NOMO-1 treated with DMSO at 0.1 percent for 48 hours (cell line): Measurements from ENCODE around the gene C2orf69.
A peak's percentile ranks its signal among the peaks of the same experiment; 100 is the strongest.
"Not testable (repeated sequence)": the region's sequence is repeated elsewhere in the genome, so short reads cannot be mapped to it uniquely, and the experiment has no call there.

Experiments used
- DNase-seq: peaks from one replicate; lab custom pipeline; 2025; ENCODE audit not compliant: unreplicated experiment; lab: John Stamatoyannopoulos, UW

C2orf69 gene

DNA sequence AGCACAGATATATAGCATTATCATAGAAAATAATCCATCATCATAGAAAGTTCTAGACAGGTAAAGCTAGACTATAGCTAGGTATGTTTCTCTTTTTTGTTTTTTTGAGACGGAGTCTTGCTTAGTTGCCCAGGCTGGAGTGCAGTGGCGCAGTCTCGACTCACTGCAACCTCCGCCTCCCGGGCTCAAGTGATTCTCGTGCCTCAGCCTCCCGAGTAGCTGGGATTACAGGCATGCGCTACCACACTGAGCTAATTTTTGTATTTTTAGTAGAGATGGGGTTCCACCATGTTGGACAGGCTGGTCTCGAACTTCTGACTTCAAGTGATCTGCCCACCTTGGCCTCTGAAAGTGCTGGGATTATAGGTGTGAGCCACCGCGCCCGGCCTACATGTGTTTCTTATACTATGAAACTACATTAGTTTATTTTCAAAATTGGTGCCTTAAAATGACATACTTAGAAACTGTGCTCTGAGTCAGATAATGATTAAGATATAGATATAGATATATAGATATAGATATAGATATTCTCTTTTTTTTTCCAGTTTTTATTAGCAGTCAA lies 1.5 kb downstream of the C2orf69 start:
- DNase-seq, result not testable (repeated sequence)

DNA sequence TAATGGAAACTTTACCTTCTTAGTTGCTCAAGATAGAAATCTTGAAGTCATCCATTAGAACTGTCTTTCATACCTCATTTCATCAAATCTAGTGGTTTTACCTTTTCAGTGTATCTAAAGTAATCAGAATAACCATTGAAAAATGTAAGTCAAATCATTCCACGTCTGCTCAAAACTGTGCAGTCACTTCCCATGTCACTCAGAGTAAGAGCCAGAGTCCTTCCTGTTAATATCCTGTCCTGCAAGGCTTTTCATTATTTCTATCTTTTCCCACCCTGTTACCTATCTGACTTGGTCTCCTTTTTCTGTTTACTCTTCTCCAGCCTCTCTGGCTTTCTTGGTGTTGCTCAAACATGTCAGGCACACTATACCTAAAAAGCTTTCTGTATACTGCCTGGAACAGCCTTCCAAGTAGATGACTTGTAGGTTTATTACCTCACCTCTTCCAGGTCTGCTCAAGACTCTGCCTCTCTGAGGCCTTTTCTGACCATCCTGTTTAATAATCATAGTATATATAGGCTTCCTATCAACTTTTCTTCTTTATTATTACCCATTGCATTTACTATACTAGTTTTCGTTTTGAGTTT lies 3.4 kb downstream of the C2orf69 start:
- DNase-seq, result no peak

DNA sequence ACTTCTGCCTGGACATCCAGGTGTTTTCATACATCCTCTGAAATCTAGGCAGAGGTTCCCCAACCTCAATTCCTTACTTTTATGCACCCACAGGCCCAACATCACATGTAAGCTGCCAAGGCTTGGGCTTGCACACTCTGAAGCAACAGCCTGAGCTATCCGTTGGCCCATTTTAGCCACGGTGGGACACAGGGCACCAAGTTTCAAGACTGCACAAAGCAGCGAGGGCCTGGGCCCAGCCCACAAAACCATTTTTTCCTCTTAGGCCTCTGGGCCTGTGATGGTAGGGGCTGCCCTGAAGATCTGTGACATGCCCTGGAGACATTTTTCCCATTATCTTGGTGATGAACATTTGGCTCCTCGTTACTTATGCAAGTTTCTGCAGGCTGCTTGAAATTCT lies 5.9 kb downstream of the C2orf69 start:
- DNase-seq, result no peak

DNA sequence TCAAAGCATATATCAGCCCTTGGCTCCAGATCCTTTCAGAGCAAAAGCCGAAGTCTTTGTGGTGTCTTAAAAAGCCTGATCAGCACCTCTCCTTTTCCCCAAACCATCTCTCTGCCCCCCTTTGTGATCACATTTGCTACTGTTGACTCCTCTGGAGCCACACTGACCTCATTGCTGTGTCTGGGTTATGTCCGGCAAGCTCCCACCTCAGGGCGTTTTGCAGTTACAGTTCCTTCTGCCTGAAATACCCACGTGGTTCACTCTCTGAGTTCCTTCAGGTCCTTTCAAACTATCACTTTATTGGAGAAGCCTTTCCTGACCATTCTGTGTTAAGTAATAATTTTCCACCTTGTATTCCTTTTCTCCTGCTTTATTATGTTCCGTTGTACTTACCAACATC lies 11.8 kb downstream of the C2orf69 start:
- DNase-seq, result peak; percentile 37

DNA sequence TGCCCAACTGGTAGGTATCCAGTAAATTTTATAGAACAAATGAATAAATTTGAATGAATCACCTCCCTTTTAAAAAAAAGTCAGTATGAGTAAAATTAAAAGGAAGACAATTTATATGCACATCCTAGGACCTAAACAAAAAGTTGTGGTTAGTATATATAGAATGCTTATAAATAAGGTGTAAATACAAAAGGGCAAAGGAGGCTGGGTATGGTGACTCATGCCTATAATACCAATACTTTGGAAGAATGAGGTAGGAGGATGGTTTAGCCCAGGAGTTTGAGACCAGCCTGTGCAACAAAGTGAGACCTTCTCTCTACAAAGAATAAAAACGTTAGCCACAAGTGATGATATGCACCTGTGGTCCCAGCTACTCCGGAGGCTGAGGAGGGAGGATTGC lies 12.8 kb downstream of the C2orf69 start:
- no peak for DNase-seq

DNA sequence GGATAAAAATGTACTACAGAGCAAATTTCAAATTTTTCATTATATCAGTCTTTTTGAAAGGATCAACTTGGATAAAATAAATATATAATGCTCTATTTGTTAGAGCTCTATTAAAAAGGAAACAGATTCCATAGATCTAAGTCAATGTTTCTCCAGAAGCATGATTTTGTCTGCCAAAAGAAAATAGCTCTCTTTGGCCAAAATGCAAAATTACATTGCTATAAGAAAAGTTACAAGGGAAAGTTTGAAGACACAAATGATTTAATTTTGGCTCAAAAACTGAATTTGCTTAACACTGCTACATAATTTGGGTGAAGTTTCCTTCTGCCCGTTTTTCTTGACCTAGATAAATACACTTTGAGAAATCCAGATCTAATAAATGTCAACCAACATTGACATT lies 15.7 kb downstream of the C2orf69 start:
- DNase-seq, result no peak

DNA sequence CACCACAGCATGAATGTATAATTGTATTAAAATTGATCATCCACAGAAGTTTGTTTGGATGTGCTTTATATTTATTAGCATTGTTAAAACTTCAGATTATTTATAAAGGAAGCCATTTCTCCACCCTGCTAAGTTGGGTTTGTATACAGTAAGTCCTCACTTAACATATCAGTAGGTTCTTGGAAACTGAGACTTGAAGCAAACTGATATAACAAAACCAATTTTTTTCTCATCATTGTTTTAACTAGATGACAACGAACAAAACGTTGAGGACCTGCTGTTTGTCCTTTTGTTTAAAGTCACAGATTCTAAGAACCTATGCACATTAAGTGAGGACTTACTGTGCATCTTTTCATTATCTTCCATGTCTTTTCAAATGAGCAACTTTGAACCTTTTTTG lies 17.1 kb downstream of the C2orf69 start:
- no peak for DNase-seq

DNA sequence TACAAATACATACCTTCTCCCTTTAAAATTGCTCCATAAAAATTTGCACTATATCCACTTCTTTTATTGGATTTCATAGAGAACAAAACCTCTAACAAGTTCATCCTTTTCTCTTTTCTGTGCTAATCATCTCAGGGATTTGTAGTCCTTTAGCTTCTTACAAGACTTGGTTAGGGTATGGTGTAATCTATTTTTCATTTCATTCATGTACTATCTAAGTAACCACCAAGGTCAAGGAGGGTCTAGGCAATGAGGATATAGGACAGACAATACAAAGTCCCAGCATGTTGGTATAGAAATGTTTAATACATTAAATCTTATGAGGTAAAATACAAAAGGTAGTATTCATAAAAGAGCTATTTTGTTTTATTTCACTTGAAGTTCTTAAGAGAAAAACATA lies 17.5 kb downstream of the C2orf69 start:
- no peak for DNase-seq

DNA sequence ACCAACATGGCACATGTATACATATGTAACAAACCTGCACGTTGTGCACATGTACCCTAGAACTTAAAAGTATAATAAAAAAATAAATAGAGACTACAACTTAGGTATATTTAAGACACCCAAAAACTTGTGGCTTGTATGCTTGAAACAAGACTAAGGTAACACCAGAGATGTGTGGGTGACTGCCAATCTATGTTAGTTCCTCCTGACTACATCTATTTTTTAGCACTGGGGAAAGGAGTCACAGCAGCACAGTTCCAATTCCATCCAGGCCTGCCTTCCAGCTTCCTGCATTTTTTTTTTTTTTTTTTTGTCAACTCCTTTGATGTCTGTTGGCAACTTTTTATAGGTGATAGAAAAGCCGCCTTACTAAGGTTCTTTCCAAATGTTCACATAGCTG lies 18.2 kb downstream of the C2orf69 start:
- DNase-seq, result no peak

DNA sequence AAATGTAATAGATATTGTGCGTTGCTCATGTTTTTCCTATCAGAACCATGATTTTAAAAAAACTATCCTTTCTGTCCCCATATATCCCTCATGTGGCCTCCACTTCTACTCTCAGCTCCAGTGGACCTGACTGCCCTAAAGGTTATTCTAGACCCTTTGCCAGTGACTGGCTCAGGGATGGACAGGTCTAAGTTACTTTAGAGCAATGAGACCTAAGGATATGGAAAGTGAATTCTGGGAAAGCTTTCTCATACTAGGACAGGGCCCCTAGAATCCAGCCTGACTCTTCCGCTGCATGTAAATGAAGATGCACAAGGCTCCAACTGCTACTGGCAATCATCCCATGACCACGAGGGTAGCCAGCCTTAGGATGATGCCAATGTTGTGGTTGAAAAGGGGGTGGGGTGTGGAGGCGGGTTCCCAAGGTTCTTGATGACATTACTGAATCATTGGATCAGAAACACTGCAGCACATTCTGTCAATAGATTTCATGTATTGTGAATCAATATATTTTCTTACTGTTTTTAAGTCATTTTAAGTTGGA lies 21.3 kb downstream of the C2orf69 start:
- no peak for DNase-seq

DNA sequence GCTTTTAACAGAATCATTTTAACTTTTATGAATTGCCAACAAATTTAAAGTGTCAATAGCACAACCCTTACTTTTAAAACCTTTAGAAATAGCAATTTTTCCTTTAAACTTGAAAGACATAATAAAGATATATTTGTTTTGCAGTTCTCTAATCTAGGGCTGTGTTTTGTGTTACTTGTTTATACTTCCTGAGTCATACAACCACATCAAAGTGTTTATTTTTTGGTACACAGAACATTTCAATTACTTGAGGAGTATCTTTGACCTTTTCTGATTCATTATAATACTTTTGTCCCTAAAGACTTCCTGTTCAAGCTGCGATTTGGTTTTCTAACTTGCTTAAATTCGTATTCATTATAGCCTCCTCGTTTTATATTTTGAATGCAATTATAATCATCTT lies 22.4 kb downstream of the C2orf69 start:
- no peak for DNase-seq

DNA sequence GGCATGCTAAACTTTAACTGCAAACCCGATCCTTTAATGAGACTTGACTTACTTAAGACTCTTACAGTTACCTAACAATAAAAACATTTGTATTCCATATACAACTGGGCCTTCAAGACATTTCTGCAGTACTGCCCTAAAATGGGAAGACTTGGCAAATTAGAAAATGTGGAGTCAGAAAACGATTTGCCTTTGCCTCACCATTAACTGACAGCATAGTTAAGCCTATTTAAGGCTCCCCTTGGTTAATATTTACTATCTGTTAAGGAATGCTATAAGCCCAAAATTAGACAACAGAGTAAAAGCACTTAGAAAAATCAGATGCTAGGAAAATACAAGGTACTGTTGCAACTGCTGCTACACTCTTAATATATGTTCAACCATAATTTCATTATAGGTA lies 25.5 kb downstream of the C2orf69 start:
- DNase-seq, result no peak

DNA sequence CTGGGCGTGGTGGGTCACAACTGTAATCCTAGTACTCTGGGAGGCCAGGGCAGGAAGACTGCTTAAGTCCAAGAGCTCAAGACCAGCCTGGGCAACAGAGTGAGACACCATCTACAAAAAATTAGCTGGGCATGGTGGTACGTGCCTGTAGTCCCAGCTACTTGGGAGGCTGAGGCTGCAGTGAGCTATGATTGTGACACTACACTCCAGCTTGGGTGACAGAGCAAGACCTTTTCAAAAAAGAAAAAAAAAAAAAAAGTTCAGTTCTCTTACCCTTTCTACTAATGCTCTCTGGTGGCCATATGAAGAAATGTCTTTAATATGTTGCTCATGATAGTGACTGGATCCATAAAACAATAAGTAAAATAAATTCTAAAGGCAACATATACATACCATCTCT lies 29.3 kb downstream of the C2orf69 start:
- peak; percentile 72 for DNase-seq

DNA sequence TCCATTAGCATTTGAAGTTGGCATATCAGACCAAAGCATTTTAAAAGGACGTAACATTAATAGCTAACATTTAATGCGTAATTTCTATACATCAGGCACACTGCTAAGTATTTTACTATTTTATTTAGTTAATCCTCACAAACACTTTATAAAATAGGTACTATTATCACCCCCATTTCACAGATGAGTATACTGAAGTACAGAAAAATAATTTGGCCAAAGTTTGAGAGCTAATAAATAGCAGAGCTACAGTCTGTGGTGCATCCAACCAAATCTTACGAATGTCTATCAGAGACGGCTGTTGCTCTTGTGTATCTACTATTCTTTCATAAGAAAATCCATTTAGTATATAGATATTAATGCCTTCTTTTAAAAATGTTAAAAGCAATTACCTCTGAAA lies 32.3 kb downstream of the C2orf69 start:
- DNase-seq, result no peak

DNA sequence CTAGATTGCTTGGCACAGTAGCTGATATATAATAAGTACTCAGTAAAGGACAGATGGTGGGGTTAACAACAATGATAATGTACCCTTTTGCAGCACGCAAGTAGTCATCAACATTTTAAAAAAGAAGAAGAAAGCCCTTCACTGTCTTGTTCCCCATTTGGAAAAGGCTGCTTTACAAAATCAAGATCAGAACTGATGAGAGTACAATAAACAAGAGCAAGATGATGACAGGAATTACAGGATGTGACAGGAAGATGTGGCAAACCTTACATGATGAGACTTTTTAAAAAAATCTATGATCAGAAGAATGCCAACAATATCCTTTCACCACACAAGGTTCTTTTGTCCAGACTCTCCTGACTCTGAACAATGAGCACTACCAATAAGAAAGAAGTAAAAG lies 35.1 kb downstream of the C2orf69 start:
- DNase-seq, result no peak

DNA sequence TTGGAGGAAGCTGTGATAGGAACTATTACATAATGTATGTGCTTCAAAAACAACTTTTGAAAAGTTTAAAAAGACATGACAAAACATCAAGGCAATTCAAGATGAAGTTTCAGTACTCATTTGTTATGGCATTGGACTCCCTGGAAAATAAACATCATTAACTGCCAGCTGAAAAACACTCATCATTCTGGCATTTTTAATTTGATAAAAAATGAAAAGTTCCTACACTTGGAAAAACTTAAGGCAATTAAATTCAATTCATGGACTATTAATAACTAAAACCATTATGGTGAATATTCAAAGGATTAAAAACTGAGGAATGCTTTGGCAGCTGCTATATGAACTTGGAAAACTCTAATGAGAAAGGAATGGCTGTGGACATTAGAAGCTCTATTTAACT lies 35.7 kb downstream of the C2orf69 start:
- no peak for DNase-seq

DNA sequence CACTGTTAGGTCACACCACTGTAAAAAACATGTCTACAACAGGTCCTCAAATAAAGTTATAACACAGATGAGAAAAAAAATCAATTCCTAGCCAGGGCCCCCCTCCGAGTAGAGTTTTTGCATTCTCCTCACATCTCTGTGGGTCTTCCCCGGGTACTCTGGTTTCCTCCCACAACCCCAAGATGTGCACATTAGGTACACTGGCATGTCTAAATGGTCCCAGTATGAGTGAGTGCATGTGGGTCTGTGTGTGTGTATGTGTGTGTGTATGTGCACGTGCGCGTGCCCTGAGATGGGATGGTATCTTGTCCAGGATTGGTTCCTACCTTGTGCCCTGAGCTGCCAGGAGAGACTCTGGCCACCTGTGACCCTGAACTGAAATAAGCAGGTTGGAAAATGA lies 39.3 kb downstream of the C2orf69 start:
- DNase-seq, result no peak

DNA sequence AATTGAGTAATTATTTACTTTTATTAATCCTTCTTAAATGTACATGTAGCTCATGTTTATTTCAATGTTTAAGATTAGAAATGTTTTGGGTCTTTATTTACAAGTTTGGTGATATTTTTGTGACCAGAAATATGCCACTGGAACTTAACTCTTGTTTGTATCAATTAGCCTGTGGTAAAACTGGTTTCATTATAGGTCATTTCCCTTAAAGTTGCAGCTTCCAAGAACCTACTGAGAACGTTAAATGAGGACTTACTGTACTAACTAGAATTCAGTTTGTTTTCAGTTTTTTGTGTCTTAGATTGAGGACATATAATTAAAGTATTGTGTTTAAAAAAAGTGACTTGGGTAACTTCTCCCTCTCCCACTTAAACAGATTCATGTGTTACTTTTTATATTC lies 39.9 kb downstream of the C2orf69 start:
- DNase-seq, result no peak

DNA sequence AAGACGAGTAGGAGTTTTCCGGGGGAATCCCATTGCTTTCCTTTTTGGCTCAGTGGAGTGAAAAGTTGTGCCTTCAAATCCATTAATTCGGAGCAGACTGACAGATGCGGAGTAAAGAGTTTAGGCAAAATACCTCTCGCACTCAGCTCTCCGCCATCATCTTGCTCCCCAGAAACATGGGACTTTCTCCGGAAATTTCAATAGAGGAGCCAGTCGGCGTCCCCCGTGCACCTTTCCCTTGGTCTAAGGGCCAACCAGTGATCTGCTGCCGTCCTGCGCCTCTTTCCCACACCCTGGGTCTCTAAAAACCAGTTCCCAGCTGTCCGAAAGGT lies 43.9 kb downstream of the C2orf69 start:
- no peak for DNase-seq

DNA sequence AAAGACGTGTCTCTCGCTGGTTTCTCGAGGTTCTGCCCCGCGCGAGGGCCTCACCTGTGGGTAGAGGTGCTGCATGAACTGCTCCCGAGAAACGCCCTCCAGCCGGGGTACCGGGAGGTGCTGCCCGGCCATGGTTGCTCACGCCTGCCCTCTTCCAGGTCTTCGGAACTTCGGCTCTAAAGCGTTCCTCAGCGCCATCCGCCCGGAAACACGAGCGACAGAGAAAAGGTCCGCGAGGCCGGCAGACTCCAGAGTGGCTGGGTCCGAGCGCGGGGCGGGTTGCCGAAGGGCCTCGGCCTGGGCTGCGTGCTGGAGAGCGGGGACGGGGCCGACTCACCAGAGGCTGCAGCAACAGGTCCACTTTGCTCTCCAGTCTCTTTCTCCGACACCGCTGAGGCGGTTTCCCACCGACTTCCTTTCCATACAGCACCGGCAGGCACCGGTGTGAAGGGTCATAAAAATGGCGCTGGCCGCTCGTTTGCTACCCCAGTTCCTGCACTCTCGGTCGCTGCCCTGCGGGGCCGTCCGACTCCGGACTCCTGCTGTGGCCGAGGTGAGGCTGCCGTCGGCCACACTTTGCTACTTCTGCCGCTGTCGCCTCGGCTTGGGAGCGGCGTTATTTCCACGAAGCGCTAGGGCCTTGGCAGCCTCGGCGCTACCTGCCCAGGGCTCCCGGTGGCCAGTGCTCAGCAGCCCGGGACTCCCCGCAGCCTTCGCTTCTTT lies 44.4 kb downstream of the C2orf69 start, which contains the start of the genes MAIP1 and TYW5:
Gene MAIP1, plus strand, starts transcription at position 244 of the 723 bp plus-strand sequence. Its CDS starts 217 bp downstream, at position 461.
Gene TYW5, minus strand, starts transcription at position 153 of the 723 bp plus-strand sequence. Its CDS starts 21 bp downstream, at position 132.
- peak; percentile 80 for DNase-seq

DNA sequence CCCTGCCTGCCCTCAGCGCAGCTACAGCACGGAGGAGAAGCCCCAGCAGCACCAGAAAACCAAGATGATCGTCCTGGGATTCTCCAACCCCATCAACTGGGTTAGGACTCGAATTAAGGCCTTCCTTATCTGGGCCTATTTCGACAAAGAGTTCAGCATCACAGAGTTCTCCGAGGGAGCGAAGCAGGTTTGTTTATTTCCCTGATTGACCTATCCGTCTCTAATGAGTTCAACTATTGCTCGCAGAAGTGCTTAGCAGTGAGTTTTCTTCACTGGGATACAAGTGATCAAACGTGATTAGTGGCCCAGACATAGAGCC lies 44.9 kb downstream of the C2orf69 start:
- no peak for DNase-seq

DNA sequence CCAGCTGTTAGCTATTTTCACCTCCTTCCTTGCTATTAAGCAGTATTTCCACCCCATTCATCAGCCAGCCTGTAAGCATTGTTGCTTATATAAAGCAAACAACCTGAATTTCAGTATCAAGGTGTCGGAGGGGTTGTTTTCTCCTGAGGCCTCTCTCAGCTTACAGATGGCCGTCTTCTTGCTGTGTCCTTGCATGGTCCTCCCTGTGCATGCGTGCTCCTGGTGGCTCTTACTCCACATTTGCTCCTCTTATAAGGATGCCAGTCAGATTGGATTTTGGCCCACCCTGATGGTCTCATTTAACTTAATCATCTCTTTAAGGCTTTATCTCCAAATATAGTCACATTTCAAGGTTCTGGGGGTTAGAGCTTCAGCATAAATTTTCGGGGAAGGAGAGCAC lies 46.9 kb downstream of the C2orf69 start:
- no peak for DNase-seq

DNA sequence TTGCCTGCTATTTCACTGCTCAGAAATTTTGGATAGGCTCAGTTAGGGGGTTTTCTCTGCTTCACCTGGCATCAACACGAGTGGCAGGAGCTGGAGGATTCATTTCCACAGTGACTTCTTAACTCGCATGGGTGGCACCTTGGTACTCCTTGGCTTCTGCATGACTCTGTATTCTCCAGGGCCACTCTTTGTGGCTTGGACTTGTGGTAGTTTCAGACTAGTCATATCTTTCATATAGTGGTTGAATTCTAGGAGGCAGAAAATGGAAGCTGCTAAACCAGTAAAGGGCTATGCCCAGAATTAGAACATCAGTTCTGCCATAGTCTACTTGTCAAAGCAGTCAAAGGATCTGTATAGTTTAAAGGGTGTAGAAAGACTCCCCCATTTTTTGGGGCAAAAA lies 51.1 kb downstream of the C2orf69 start:
- DNase-seq, result no peak
